Neural cell (in vitro differentiated cells): Measurements from ENCODE around the gene FABP1. TPM values are rescaled to one million over a fixed set of nuclear protein-coding genes. Genes with fewer than 3 reads are reported as not detected.

ENCODE experiments used
- H2AFZ ChIP-seq: fragments of 200-600, 300-800 bp; sonication (generic), shearing (Covaris generic); 2 replicates; pipeline ENCODE4 v1.6.0; 2014; ENCODE audit warnings: low read depth, mild to moderate bottlenecking, antibody characterized with exemption, low read length, moderate library complexity
- H3F3A ChIP-seq: fragments of 200-600 bp; shearing (Covaris generic); 2 replicates; pipeline ENCODE4 v1.6.1; 2016; ENCODE audit warnings: mild to moderate bottlenecking, moderate library complexity, mixed read lengths, antibody characterized with exemption, low read length; ENCODE audit not compliant: insufficient read depth, poor library complexity, severe bottlenecking
- H3K27ac ChIP-seq: fragments of 200-600, 300-800 bp; sonication (generic), shearing (Covaris generic); 2 replicates; pipeline ENCODE4 v1.5.1; 2014; ENCODE audit warnings: mild to moderate bottlenecking, low read length, moderate library complexity
- H3K27me3 ChIP-seq: fragments of 300-800, 200-600 bp; sonication (generic), shearing (Covaris generic); 2 replicates; pipeline ENCODE4 v1.6.0; 2014; ENCODE audit warnings: mild to moderate bottlenecking, low read depth, low read length, moderate library complexity; ENCODE audit not compliant: insufficient read depth
- H3K36me3 ChIP-seq: fragments of 300-800, 200-600 bp; sonication (generic), shearing (Covaris generic); 2 replicates; pipeline ENCODE4 v1.5.1; 2014; ENCODE audit warnings: mild to moderate bottlenecking, antibody characterized with exemption, low read length, moderate library complexity; ENCODE audit not compliant: insufficient read depth
- H3K4me2 ChIP-seq: fragments of 300-800, 200-600 bp; sonication (generic), shearing (Covaris generic); 2 replicates; pipeline ENCODE4 v1.6.0; 2014; ENCODE audit warnings: mild to moderate bottlenecking, low read length
- H3K4me3 ChIP-seq: fragments of 300-800, 200-600 bp; sonication (generic), shearing (Covaris generic); 2 replicates; pipeline ENCODE4 v1.5.1; 2014; ENCODE audit warnings: mild to moderate bottlenecking, low read length, moderate library complexity
- H3K79me2 ChIP-seq: fragments of 200-600 bp; shearing (Covaris generic); replicated peaks from 2 replicates; pipeline ENCODE4 v1.6.0; 2014; ENCODE audit warnings: mild to moderate bottlenecking, low read length, moderate library complexity; ENCODE audit not compliant: insufficient read depth
- H3K9ac ChIP-seq: fragments of 300-800, 200-600 bp; sonication (generic), shearing (Covaris generic); 2 replicates; pipeline ENCODE4 v1.6.1; 2016; ENCODE audit warnings: mild to moderate bottlenecking, low read length, mixed read lengths
- H3K9me2 ChIP-seq: fragments of 200-600 bp; shearing (Covaris generic); 2 replicates; pipeline ENCODE4 v1.6.1; 2016; ENCODE audit warnings: mild to moderate bottlenecking, low read length, mixed read lengths; ENCODE audit not compliant: insufficient read depth
- H3K9me3 ChIP-seq: fragments of 200-600, 300-800 bp; sonication (generic), shearing (Covaris generic); 2 replicates; pipeline ENCODE4 v1.6.1; 2016; ENCODE audit warnings: mild to moderate bottlenecking, mixed run types, low read length, moderate library complexity, mixed read lengths
- H4K20me1 ChIP-seq: fragments of 200-600 bp; shearing (Covaris generic); 2 replicates; pipeline ENCODE4 v1.6.1; 2016; ENCODE audit warnings: mild to moderate bottlenecking, mixed run types; ENCODE audit not compliant: insufficient read depth
- EP300 ChIP-seq: fragments of 450-650 bp; conservative IDR thresholded peaks from 2 replicates; pipeline ENCODE4 v1.6.1; 2014; ENCODE audit warnings: antibody characterized with exemption, mild to moderate bottlenecking, moderate library complexity; ENCODE audit not compliant: poor library complexity, severe bottlenecking
- EZH2 ChIP-seq: fragments of 200-600, 300-800 bp; shearing (Covaris generic), sonication (generic); IDR thresholded peaks from 2 replicates; pipeline ENCODE4 v1.6.1; 2014; ENCODE audit warnings: antibody characterized with exemption, low read length, borderline replicate concordance, mild to moderate bottlenecking; ENCODE audit not compliant: insufficient read depth, poor library complexity, severe bottlenecking
- MXI1 ChIP-seq: fragments of 450-650 bp; conservative IDR thresholded peaks from 2 replicates; pipeline ENCODE4 v1.6.1; 2014; ENCODE audit warnings: antibody characterized with exemption, mild to moderate bottlenecking; ENCODE audit not compliant: poor library complexity, severe bottlenecking
- POLR2AphosphoS5 ChIP-seq: IDR thresholded peaks from 2 replicates; pipeline ENCODE4 v1.6.1; 2012
- RAD21 ChIP-seq: fragments of 450-650 bp; conservative IDR thresholded peaks from 2 replicates; pipeline ENCODE4 v1.6.1; 2014; ENCODE audit warnings: antibody characterized with exemption, mild to moderate bottlenecking, moderate library complexity
- SMC3 ChIP-seq: fragments of 450-650 bp; conservative IDR thresholded peaks from 2 replicates; pipeline ENCODE4 v1.6.1; 2014; ENCODE audit warnings: antibody characterized with exemption, mild to moderate bottlenecking, moderate library complexity; ENCODE audit not compliant: poor library complexity
- TAF1 ChIP-seq: IDR thresholded peaks from 2 replicates; pipeline ENCODE4 v1.6.1; 2012; ENCODE audit warnings: low read depth
- polyA plus RNA-seq: library from polyadenylated mRNA; depleted of rRNA; stranded (reverse); fragments of >200 nt; gene quantifications from 2 replicates; pipeline ENCODE4 v1.2.3, GENCODE V29; 2014
- TF ChIP-seq, protein P1 (sequence below): fragments of 450-650 bp; IDR thresholded peaks from 2 replicates; pipeline ENCODE4 v1.5.1; 2014; ENCODE audit warnings: antibody characterized with exemption, mild to moderate bottlenecking, moderate library complexity; ENCODE audit not compliant: poor library complexity, severe bottlenecking
- TF ChIP-seq, protein P2 (sequence below): IDR thresholded peaks from 2 replicates; pipeline ENCODE4 v1.6.1; 2012; ENCODE audit warnings: borderline replicate concordance

FABP1 gene
- polyA plus RNA-seq, 1 donor from 2014 or later, result not detected

DNA sequence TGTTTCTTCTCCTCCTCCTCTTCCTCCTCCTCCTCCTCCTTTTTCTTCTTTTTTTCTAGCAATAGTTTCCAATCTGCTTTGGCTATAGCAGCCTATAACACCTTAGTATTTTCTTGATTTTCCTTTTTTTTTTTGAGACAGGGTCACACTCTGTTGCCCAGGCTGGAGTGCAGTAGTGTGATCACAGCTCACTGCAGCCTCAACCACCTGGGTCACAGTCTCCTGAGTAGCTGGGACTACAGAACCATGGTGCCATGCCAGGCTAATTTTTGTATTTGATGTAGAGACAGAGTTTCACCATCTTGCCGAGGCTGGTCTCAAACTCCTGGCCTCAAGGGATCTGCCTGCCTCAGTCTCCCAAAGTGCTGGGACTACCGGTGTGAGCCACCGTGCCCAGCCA lies 31.6 kb upstream of the FABP1 start:
- Histone ChIP-seq H3F3A (no peaks in the 10 kb centered on the region), H3K9me3 (no peaks in the 10 kb centered on the region)

DNA sequence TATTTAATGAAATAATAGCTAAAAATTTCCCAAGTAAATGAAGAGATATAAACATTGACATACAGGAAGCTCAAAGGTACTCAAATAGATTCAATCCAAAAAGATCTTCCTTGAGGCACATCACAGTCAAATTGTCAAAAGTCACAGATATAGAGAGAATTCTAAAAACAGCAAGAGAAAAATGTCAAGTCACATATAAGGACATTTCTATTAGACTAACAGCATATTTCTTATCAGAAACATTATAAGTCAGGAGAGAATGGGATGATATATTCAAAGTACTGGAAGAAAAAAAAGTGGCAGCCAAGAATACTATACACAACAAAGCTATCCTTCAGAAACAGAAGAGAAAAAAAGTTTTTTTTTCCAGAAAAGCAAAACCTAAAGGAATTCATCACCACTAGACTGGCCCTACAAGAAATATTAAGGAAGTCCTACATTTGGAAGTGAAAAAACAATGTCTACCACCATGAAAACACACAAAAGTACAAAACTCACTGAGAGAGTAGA lies 21.1 kb upstream of the FABP1 start:
- H3K9me3 ChIP-seq, result peaks cover 5% of the 10 kb centered on the region
- TF ChIP-seq TAF1 (no peak), RAD21 (no peak), EP300 (no peak)
- TF ChIP-seq, protein P1, sequence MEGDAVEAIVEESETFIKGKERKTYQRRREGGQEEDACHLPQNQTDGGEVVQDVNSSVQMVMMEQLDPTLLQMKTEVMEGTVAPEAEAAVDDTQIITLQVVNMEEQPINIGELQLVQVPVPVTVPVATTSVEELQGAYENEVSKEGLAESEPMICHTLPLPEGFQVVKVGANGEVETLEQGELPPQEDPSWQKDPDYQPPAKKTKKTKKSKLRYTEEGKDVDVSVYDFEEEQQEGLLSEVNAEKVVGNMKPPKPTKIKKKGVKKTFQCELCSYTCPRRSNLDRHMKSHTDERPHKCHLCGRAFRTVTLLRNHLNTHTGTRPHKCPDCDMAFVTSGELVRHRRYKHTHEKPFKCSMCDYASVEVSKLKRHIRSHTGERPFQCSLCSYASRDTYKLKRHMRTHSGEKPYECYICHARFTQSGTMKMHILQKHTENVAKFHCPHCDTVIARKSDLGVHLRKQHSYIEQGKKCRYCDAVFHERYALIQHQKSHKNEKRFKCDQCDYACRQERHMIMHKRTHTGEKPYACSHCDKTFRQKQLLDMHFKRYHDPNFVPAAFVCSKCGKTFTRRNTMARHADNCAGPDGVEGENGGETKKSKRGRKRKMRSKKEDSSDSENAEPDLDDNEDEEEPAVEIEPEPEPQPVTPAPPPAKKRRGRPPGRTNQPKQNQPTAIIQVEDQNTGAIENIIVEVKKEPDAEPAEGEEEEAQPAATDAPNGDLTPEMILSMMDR, result no peak

More for the DNA sequence above, 31.6 kb upstream of the FABP1 start:
- no peaks in the 10 kb centered on the region for H3K36me3 ChIP-seq
- H2AFZ ChIP-seq, result no peak overlapping the region
- no peaks in the 10 kb centered on the region for H3K79me2 ChIP-seq
- no peak overlapping the region for H3K9ac ChIP-seq
- H3K4me3 ChIP-seq, result no peak overlapping the region
- H3K27ac ChIP-seq, result no peak overlapping the region
- no peaks in the 10 kb centered on the region for H3K9me2 ChIP-seq
- no peaks in the 10 kb centered on the region for H3K27me3 ChIP-seq
- no peak overlapping the region for H3K4me2 ChIP-seq
- no peaks in the 10 kb centered on the region for H4K20me1 ChIP-seq
- no peak for TF ChIP-seq TAF1
- no peak for TF ChIP-seq POLR2AphosphoS5
- no peak for TF ChIP-seq RAD21
- TF ChIP-seq, protein P2, sequence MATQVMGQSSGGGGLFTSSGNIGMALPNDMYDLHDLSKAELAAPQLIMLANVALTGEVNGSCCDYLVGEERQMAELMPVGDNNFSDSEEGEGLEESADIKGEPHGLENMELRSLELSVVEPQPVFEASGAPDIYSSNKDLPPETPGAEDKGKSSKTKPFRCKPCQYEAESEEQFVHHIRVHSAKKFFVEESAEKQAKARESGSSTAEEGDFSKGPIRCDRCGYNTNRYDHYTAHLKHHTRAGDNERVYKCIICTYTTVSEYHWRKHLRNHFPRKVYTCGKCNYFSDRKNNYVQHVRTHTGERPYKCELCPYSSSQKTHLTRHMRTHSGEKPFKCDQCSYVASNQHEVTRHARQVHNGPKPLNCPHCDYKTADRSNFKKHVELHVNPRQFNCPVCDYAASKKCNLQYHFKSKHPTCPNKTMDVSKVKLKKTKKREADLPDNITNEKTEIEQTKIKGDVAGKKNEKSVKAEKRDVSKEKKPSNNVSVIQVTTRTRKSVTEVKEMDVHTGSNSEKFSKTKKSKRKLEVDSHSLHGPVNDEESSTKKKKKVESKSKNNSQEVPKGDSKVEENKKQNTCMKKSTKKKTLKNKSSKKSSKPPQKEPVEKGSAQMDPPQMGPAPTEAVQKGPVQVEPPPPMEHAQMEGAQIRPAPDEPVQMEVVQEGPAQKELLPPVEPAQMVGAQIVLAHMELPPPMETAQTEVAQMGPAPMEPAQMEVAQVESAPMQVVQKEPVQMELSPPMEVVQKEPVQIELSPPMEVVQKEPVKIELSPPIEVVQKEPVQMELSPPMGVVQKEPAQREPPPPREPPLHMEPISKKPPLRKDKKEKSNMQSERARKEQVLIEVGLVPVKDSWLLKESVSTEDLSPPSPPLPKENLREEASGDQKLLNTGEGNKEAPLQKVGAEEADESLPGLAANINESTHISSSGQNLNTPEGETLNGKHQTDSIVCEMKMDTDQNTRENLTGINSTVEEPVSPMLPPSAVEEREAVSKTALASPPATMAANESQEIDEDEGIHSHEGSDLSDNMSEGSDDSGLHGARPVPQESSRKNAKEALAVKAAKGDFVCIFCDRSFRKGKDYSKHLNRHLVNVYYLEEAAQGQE, result no peak
- TF ChIP-seq, protein P1, result no peak
- TF ChIP-seq EP300, result no peak
- TF ChIP-seq SMC3, result no peak
- no peak for TF ChIP-seq EZH2
- TF ChIP-seq MXI1, result no peak

More for the DNA sequence above, 21.1 kb upstream of the FABP1 start:
- Histone ChIP-seq H4K20me1 (no peaks in the 10 kb centered on the region), H2AFZ (no peak overlapping the region), H3K27me3 (no peaks in the 10 kb centered on the region), H3K4me2 (no peak overlapping the region), H3K36me3 (no peaks in the 10 kb centered on the region), H3K4me3 (no peak overlapping the region), H3K79me2 (no peaks in the 10 kb centered on the region), H3K9me2 (no peaks in the 10 kb centered on the region), H3F3A (no peaks in the 10 kb centered on the region), H3K9ac (no peak overlapping the region), H3K27ac (no peak overlapping the region)
